Naive thymus-derived CD8-positive, alpha-beta T cell (primary cell): ENCODE data around the gene GOLGA8B. TPM values are rescaled to one million over a fixed set of nuclear protein-coding genes. Genes with fewer than 3 reads are reported as not detected.
"Not testable (repeated sequence)": the region's sequence is repeated elsewhere in the genome, so short reads cannot be mapped to it uniquely, and the experiment has no call there.

Source experiments
- ATAC-seq, 2 donors: fragments of 150-1000 bp; cut with Tn5 transposase in 1 of 2; sonication (Bioruptor Pico), chemical (Tn5 transposase) in 1 of 2; 1 replicate in 1 of 2; 2 replicates in 1 of 2; pipeline ENCODE4 v1.10.0; 2021; ENCODE audit warnings: mild to moderate bottlenecking in 2 of 2, moderate library complexity in 2 of 2
- POLR2A ChIA-PET: fragments of 350-600 bp; sonication (Branson Sonifier 250); formaldehyde crosslinking; loops from one replicate; lab custom pipeline; 2021; ENCODE audit warnings: antibody characterized with exemption; lab: Charles Lee
- DNase-seq, 10 donors: peaks; one replicate each; pipeline versions ENCODE4 v3.0.0 to v3.0.0-alpha.2; 2020 to 2022
- H3K27ac Mint-ChIP-seq, 10 donors: one replicate each; pipeline ENCODE4 v1.8.0; 2020 to 2022; ENCODE audit warnings: mild to moderate bottlenecking in 10 of 10, mixed read lengths in 10 of 10, moderate library complexity in 4 of 10, inconsistent platforms in 1 of 10
- H3K27me3 Mint-ChIP-seq, 5 donors: one replicate each; pipeline ENCODE4 v1.8.0; 2021 to 2022; ENCODE audit warnings: mixed read lengths in 5 of 5
- H3K36me3 Mint-ChIP-seq, 3 donors: one replicate each; pipeline ENCODE4 v1.8.0; 2020 to 2022; ENCODE audit warnings: mixed read lengths in 3 of 3, mild to moderate bottlenecking in 2 of 3, inconsistent platforms in 1 of 3
- H3K4me1 Mint-ChIP-seq, 4 donors: one replicate each; pipeline ENCODE4 v1.8.0; 2021 to 2022; ENCODE audit warnings: mixed read lengths in 4 of 4
- H3K4me3 Mint-ChIP-seq, 10 donors: one replicate each; pipeline ENCODE4 v1.8.0; 2020 to 2022; ENCODE audit warnings: mild to moderate bottlenecking in 10 of 10, mixed read lengths in 10 of 10, moderate library complexity in 6 of 10, inconsistent platforms in 1 of 10
- H3K9me3 Mint-ChIP-seq, 9 donors: one replicate each; pipeline ENCODE4 v1.8.0; 2020 to 2022; ENCODE audit warnings: mixed read lengths in 9 of 9, mild to moderate bottlenecking in 3 of 9, inconsistent platforms in 1 of 9, moderate library complexity in 1 of 9
- polyA plus RNA-seq, 3 donors: library from polyadenylated mRNA; unstranded; fragments of 300-500 nt; fragmentation: Illumina TruSeq; gene quantifications; one replicate each; pipeline ENCODE4 v1.2.3, GENCODE V29; 2021
- total RNA-seq, 8 experiments: library from RNA in 2 of 8; stranded (reverse) in 2 of 8; gene quantifications; one replicate each; pipeline ENCODE4 v1.2.3 and lab custom pipeline; 2021 to 2026

The GOLGA8B gene
- 100 to 1,000 TPM; 351 to 378 TPM for total RNA-seq
- polyA plus RNA-seq = 1 to 10 TPM; 4.3 to 5.8 (median 4.7) TPM
- 77.0 to 277 (median 125) reads per million in 6 experiments for total RNA-seq (lab: John Stamatoyannopoulos, UW)

DNA sequence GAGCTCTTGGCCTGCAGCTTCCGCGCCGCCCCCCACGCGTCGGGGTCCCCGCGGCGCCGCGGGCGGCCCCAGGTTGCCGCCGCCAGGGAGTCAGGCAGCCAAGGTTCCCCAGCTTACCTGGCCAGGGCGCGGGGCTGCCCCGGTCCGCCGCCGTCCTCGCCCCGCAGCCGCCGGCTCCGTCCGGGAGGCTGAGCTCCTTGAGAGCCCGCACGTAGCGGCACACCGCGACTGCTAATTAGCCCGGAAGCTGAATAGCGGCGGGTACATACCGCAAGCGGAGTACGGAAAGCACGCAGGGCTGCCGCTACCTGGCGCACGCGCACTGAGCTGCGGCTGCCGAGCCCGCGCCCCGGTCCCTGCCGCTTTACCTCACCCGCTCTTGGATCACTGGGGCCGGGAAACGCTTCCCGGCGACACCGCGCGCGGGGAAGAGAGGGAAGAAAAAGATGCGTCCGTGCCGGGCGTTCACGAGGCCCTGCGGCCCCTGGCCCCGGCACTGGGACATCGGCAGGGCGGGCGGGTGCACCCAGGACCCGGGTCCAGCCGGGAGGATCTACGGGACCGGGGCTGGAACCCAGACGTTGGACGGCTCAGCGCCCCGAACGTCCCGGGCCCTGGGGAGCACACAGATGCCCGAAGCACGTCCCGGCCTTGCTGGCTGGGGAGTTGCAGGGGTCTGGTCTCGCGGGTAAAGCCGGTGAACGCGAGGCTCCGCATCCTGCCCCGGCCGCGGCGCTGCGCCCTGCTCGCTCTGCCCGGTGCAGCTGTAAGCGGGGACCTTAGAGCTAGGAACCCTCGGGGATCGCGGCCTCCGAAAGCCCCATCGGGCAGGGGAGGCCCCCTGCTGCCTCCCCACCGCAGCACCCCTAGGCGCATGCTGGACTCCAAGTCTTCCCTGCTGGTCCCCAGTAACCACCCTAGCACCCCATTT lies at the start of gene GOLGA8B:
GOLGA8B (minus strand) TSS at position 253 of the 931 bp plus-strand sequence. CDS start 47,739 bp downstream, outside the sequence.
- Mint-ChIP-seq H3K27me3 (peaks cover 0 to 11% (median 2%) of the 10 kb centered on the region in 5 donors), H3K27ac (peak within 1 kb of the TSS; percentile 74 to 90 (median 82)), H3K9me3 (no peaks in the 10 kb centered on the region), H3K4me1 (peaks cover 20 to 46% (median 38%) of the 10 kb centered on the region in 4 donors), H3K4me3 (peak within 1 kb of the TSS; percentile 86 to 94 (median 90)), H3K36me3 (no peaks in the 10 kb centered on the region)
- ATAC-seq (peak; percentile 82 to 83), DNase-seq (peak; percentile 69 to 88 (median 80))
- POLR2A ChIA-PET = interaction anchor here (0.8 to 1.7 kb wide), 4 partner anchors 69 to 482 kb away, joined by 3 to 4 read pairs (median 4); partner anchors contain the start of genes EMC7 and PGBD4

DNA sequence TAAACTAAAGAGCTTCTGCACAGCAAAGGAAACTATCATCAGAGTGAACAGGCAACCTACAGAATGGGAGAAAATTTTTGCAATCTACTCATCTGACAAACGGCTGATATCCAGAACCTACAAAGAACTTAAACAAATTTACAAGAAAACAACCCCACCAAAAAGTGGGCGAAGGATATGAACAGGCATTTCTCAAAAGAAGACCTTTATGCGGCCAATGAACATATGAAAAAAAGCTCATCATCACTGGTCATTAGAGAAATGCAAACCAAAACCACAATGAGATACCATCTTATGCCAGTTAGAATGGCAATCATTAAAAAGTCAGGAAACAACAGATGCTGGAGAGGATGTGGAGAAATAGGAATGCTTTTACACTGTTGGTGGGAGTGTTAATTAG lies 49.7 kb upstream of the GOLGA8B start:
- POLR2A ChIA-PET, H3K36me3 Mint-ChIP-seq, ATAC-seq: not testable (repeated sequence)

DNA sequence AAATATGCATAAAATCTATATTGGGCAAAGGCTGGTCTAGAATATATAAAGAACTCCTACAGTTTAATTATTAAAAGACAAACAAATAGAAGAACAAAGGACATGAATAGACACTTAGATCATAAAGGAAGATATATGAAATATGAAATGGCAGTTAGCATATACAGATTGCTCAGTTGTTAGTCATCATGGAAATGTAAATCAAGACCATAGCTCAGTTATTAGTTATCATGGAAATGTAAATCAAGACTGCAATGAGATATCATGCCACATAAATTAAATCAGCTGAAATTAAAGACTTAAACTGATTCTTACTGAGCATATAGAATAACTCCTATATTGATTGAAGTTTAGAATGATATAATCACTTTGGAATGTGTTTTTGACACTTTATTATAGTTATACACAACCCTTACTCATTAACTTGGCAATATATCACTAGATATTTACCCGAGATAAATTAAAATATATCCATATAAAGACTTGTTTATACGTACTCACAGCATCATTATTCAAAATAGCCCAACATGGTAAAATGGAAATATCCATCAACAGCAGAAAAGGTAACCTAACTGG lies 45.2 kb upstream of the GOLGA8B start:
- POLR2A ChIA-PET = no interaction called here
- ATAC-seq (no peak), DNase-seq (no peak)
- Mint-ChIP-seq H3K4me3 (no peak overlapping the region), H3K27ac (no peak overlapping the region), H3K36me3 (peaks cover 0 to 14% (median 0%) of the 10 kb centered on the region in 3 donors), H3K4me1 (no peaks in the 10 kb centered on the region), H3K9me3 (peaks cover 0 to 18% (median 4%) of the 10 kb centered on the region in 9 donors), H3K27me3 (peaks cover 11 to 23% (median 17%) of the 10 kb centered on the region in 5 donors)

More for the DNA sequence above, 49.7 kb upstream of the GOLGA8B start:
- not testable (repeated sequence) for DNase-seq, H3K4me3 Mint-ChIP-seq, H3K4me1 Mint-ChIP-seq
- Mint-ChIP-seq H3K9me3 (peaks cover 0 to 12% (median 2%) of the 10 kb centered on the region in 9 donors), H3K27me3 (peaks cover 0 to 13% (median 4%) of the 10 kb centered on the region in 5 donors), H3K27ac (peak overlapping the region in 1 of 10 donors; percentile 31)

GRCh38 chr15:34625007-34625406 lies 41.6 kb upstream of the GOLGA8B start:
- DNase-seq (no peak), ATAC-seq (no peak)
- H3K27ac Mint-ChIP-seq = no peak overlapping the region
- peaks cover 0 to 2% (median under 1%) of the 10 kb centered on the region in 4 donors for H3K4me1 Mint-ChIP-seq
- POLR2A ChIA-PET = no interaction called here
- H3K27me3 Mint-ChIP-seq = peaks cover 16 to 34% (median 26%) of the 10 kb centered on the region in 5 donors
- peaks cover 0 to 15% (median 2%) of the 10 kb centered on the region in 9 donors for H3K9me3 Mint-ChIP-seq
- no peak overlapping the region for H3K4me3 Mint-ChIP-seq
- H3K36me3 Mint-ChIP-seq = peaks cover 0 to 9% (median 0%) of the 10 kb centered on the region in 3 donors

- Mint-ChIP-seq H3K4me3 (no peak overlapping the region), H3K27me3 (peaks cover 11 to 28% (median 19%) of the 10 kb centered on the region in 5 donors), H3K27ac (no peak overlapping the region), H3K4me1 (peaks cover 0 to 2% (median under 1%) of the 10 kb centered on the region in 4 donors), H3K9me3 (peaks cover 0 to 3% (median 0%) of the 10 kb centered on the region in 9 donors), H3K36me3 (peaks cover 0 to under 1% (median 0%) of the 10 kb centered on the region in 3 donors)
- ATAC-seq (no peak), DNase-seq (no peak)
- POLR2A ChIA-PET = no interaction called here
Observed at GRCh38 chr15:34621675-34622074, 38.2 kb upstream of the GOLGA8B start.

DNA sequence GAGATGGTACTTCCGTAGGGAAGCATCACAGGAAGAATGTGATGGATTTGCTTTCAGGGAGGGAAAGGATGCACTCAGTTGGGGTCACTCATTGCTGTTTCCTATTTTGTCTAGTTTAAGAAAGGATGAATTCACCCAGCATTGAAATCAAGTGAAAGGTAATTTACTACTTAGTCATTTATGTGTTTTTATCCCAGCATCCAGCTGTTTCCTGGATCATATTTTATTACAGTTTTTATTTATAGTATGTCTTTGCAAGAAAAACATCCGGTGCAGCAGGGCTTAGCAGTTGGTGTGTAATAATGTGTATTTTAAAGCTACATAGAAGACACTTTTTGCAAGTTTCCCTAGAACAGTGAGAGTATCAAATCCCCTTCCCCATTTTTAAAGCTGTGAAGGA lies 37.4 kb upstream of the GOLGA8B start:
- no peaks in the 10 kb centered on the region for H3K36me3 Mint-ChIP-seq
- H3K4me1 Mint-ChIP-seq = peaks cover 0 to 2% (median under 1%) of the 10 kb centered on the region in 4 donors
- H3K9me3 Mint-ChIP-seq = no peaks in the 10 kb centered on the region
- no peak overlapping the region for H3K27ac Mint-ChIP-seq
- POLR2A ChIA-PET = no interaction called here
- H3K27me3 Mint-ChIP-seq = peaks cover 11 to 27% (median 17%) of the 10 kb centered on the region in 5 donors
- no peak for ATAC-seq
- no peak for DNase-seq
- H3K4me3 Mint-ChIP-seq = no peak overlapping the region

DNA sequence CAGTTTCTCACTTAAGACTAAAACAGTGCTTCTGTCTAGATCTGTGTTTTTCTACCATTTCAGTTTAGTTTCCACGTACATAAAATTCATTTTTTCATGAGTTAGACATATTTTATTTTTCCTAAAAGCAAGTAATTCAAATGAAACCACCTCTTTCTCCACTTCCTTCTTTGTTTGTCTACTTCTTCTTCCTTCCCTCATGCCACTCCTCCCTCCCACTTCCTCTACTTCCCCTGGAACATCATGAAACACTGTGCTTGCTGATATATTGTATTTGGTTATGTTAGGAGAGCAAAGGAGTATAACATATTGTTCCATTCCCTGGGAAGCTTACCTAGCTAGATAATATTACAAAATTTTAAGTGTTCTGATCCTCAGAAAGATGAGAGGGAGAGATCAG lies 36.7 kb upstream of the GOLGA8B start:
- H3K4me1 Mint-ChIP-seq = peaks cover 0 to 2% (median under 1%) of the 10 kb centered on the region in 4 donors
- POLR2A ChIA-PET = no interaction called here

GRCh38 chr15:34619151-34619550 lies 35.7 kb upstream of the GOLGA8B start:
- no peak overlapping the region for H3K27ac Mint-ChIP-seq
- no peaks in the 10 kb centered on the region for H3K36me3 Mint-ChIP-seq
- peaks cover 9 to 25% (median 16%) of the 10 kb centered on the region in 5 donors for H3K27me3 Mint-ChIP-seq
- POLR2A ChIA-PET = no interaction called here
- DNase-seq (no peak), ATAC-seq (no peak)
- H3K4me3 Mint-ChIP-seq = no peak overlapping the region
- H3K4me1 Mint-ChIP-seq = peaks cover 0 to 2% (median under 1%) of the 10 kb centered on the region in 4 donors
- H3K9me3 Mint-ChIP-seq = no peaks in the 10 kb centered on the region

More for the DNA sequence above, 36.7 kb upstream of the GOLGA8B start:
- Mint-ChIP-seq H3K4me3 (no peak overlapping the region), H3K36me3 (no peaks in the 10 kb centered on the region), H3K27me3 (peaks cover 11 to 25% (median 17%) of the 10 kb centered on the region in 5 donors), H3K9me3 (no peaks in the 10 kb centered on the region), H3K27ac (no peak overlapping the region)
- ATAC-seq (no peak), DNase-seq (no peak)

GRCh38 chr15:34618073-34618472 lies 34.6 kb upstream of the GOLGA8B start:
- Mint-ChIP-seq H3K4me3 (no peak overlapping the region), H3K27ac (peak overlapping the region in 1 of 10 donors; percentile 17), H3K4me1 (peaks cover 0 to 2% (median 1%) of the 10 kb centered on the region in 4 donors), H3K36me3 (no peaks in the 10 kb centered on the region), H3K9me3 (no peaks in the 10 kb centered on the region), H3K27me3 (peaks cover 7 to 25% (median 16%) of the 10 kb centered on the region in 5 donors)
- POLR2A ChIA-PET = no interaction called here
- no peak for ATAC-seq
- DNase-seq = no peak

DNA sequence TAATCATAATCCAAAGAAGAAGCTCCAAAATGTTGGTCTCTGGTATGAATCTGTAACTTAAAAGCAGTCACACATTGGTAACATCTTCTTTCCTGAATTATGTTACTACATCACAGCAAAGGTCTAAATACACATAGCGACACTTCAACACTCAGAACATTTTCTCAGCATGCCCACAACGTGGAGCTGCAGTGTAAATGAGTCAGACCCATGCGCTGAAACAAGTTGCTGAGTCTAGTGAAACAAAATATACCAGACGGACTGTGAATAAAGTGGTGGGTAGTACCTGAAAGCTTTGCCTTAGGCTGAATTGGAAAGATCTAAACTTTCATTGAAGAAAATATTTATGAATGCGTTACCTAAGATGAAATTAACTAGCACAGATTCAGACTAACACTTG lies 33.2 kb upstream of the GOLGA8B start:
- no peak for DNase-seq
- H3K36me3 Mint-ChIP-seq = no peaks in the 10 kb centered on the region
- H3K4me1 Mint-ChIP-seq = peaks cover 0 to 2% (median under 1%) of the 10 kb centered on the region in 4 donors
- no peak overlapping the region for H3K27ac Mint-ChIP-seq
- H3K4me3 Mint-ChIP-seq = no peak overlapping the region
- POLR2A ChIA-PET = no interaction called here
- no peaks in the 10 kb centered on the region for H3K9me3 Mint-ChIP-seq
- ATAC-seq = no peak
- H3K27me3 Mint-ChIP-seq = peaks cover 4 to 19% (median 14%) of the 10 kb centered on the region in 5 donors

GRCh38 chr15:34613997-34614396 lies 30.5 kb upstream of the GOLGA8B start:
- peaks cover 0 to 22% (median 1%) of the 10 kb centered on the region in 5 donors for H3K27me3 Mint-ChIP-seq

GRCh38 chr15:34613301-34613700 lies 29.9 kb upstream of the GOLGA8B start:
- ATAC-seq = no peak
- H3K27me3 Mint-ChIP-seq = peaks cover 0 to 24% (median 0%) of the 10 kb centered on the region in 5 donors
- POLR2A ChIA-PET = no interaction called here
- H3K4me1 Mint-ChIP-seq = peaks cover 6 to 19% (median 16%) of the 10 kb centered on the region in 4 donors
- no peak overlapping the region for H3K27ac Mint-ChIP-seq
- no peak overlapping the region for H3K4me3 Mint-ChIP-seq
- DNase-seq = no peak
- H3K9me3 Mint-ChIP-seq = no peaks in the 10 kb centered on the region
- no peaks in the 10 kb centered on the region for H3K36me3 Mint-ChIP-seq

More at GRCh38 chr15:34613997-34614396, 30.5 kb upstream of the GOLGA8B start:
- Mint-ChIP-seq H3K4me3 (no peak overlapping the region), H3K36me3 (no peaks in the 10 kb centered on the region), H3K9me3 (no peaks in the 10 kb centered on the region), H3K27ac (no peak overlapping the region), H3K4me1 (peaks cover 6 to 16% (median 16%) of the 10 kb centered on the region in 4 donors)
- DNase-seq (no peak), ATAC-seq (no peak)
- POLR2A ChIA-PET = no interaction called here
